Right lobe of liver (tissue), 6 donors: ENCODE data around the gene FKBP15. TPM values are rescaled to one million over a fixed set of nuclear protein-coding genes. Genes with fewer than 3 reads are reported as not detected.
A peak's percentile ranks its signal among the peaks of the same experiment; 100 is the strongest.
"Not testable (repeated sequence)": the region's sequence is repeated elsewhere in the genome, so short reads cannot be mapped to it uniquely, and the experiment has no call there.

Source experiments
- ATAC-seq, 4 donors: fragments of 200-7000 bp; cut with Tn5 transposase; one replicate each; pipeline ENCODE4 v1.9.1; 2020; ENCODE audit warnings: mild to moderate bottlenecking in 4 of 4, moderate library complexity in 4 of 4
- DNase-seq, 3 donors: peaks; one replicate each; pipeline ENCODE4 v3.0.0-alpha.2; 2020
- H3K27ac ChIP-seq, 3 donors: fragments of 200-600 bp; one replicate each; pipeline ENCODE4 v1.8.0; 2022
- H3K27me3 ChIP-seq, 2 donors: fragments of 200-600 bp; one replicate each; pipeline ENCODE4 v1.8.0; 2022
- H3K36me3 ChIP-seq, 4 donors: fragments of 200-600 bp; sonication (generic) in 1 of 4; one replicate each; pipeline versions ENCODE4 v1.5.1 to v1.8.0; 2017 to 2022; ENCODE audit warnings: control low read depth in 1 of 4
- H3K4me1 ChIP-seq, 4 donors: fragments of 200-600 bp; sonication (generic) in 1 of 4; one replicate each; pipeline versions ENCODE4 v1.5.1 to v1.8.0; 2017 to 2022; ENCODE audit warnings: control low read depth in 1 of 4
- H3K4me3 ChIP-seq, 3 donors: fragments of 200-600 bp; one replicate each; pipeline ENCODE4 v1.8.0; 2022
- H3K9me3 ChIP-seq, 4 donors: fragments of 200-600 bp; sonication (generic) in 1 of 4; one replicate each; pipeline versions ENCODE4 v1.5.1 to v1.8.0; 2017 to 2022; ENCODE audit warnings: control low read depth in 1 of 4
- POLR2A ChIP-seq: fragments of 450-650 bp; IDR thresholded peaks from one replicate; pipeline ENCODE4 v1.6.1; 2017; ENCODE audit warnings: antibody characterized with exemption, mild to moderate bottlenecking
- WGBS: methylation state at CpG from one replicate; pipeline ENCODE4 v1.1.6; 2018; ENCODE audit warnings: low coverage, low lambda C conversion rate; ENCODE audit not compliant: insufficient coverage; ENCODE audit errors: missing lambda C conversion rate; 5-methylcytosine and 5-hydroxymethylcytosine counted together
- intact Hi-C, 2 donors: fragments of 100-400 bp; cut with DNase I; formaldehyde crosslinking; loops; one replicate each; pipeline versions ENCODE4 v1.11.2 to v1.14.1; 2022
- total RNA-seq, 6 experiments: library from RNA; depleted of rRNA in 2 of 6; stranded (reverse); fragments of >200 nt in 2 of 6; fragmentation: NEBNext Ultra II Directional in 3 of 6; extraction: Animal tissue kit (Norgen Biotek cat#: 25700) in 3 of 6; gene quantifications; one replicate each; pipeline versions ENCODE4 v1.1.0 to v1.2.4, GENCODE V29; 2016 to 2023
- TF ChIP-seq, protein P1 (sequence below), 4 donors: fragments of 200-600 bp in 3 of 4; fragments of 450-650 bp in 1 of 4; IDR thresholded peaks; one replicate each; pipeline versions ENCODE4 v1.5.1 to v1.8.0; 2016 to 2022; ENCODE audit warnings: antibody characterized with exemption in 4 of 4, mild to moderate bottlenecking in 2 of 4
- donor health status: DM: no; HTN: yes; CAD: no.
- donor health status: DM: no; HTN: no; CAD: no.
- donor health status: DM: no; HTN: no; CAD: no.
- donor health status: DM: no; HTN: yes; CAD: no.
- donor health status: DM: no; HTN: yes; CAD: no.

Gene FKBP15
- total RNA-seq, 6 experiments from 2014 or later, result 11.1 to 17.2 (median 12.8) TPM

DNA sequence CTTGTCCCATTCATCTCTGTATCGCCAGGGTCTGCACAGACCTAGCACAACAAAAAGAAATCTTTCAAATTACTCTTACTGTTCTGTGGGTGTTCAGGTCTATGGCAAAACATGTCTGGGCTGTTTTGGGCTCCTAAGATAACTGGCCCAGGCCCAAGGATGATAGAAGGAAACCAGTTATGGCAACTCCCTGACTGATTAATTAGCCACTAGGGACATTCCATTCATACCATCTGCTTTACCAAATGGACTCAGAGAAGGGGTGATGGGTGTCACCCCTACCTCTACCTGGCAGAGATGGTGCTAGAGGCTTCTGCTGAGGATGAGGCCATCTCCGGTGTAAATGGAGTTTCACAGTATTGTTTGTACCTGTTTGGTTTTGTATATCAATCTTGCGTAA lies 68.4 kb downstream of the FKBP15 start:
- WGBS, result 74% methylated on average over 3 of the region's 3 CpGs
- intact Hi-C loops, result no loop called here

DNA sequence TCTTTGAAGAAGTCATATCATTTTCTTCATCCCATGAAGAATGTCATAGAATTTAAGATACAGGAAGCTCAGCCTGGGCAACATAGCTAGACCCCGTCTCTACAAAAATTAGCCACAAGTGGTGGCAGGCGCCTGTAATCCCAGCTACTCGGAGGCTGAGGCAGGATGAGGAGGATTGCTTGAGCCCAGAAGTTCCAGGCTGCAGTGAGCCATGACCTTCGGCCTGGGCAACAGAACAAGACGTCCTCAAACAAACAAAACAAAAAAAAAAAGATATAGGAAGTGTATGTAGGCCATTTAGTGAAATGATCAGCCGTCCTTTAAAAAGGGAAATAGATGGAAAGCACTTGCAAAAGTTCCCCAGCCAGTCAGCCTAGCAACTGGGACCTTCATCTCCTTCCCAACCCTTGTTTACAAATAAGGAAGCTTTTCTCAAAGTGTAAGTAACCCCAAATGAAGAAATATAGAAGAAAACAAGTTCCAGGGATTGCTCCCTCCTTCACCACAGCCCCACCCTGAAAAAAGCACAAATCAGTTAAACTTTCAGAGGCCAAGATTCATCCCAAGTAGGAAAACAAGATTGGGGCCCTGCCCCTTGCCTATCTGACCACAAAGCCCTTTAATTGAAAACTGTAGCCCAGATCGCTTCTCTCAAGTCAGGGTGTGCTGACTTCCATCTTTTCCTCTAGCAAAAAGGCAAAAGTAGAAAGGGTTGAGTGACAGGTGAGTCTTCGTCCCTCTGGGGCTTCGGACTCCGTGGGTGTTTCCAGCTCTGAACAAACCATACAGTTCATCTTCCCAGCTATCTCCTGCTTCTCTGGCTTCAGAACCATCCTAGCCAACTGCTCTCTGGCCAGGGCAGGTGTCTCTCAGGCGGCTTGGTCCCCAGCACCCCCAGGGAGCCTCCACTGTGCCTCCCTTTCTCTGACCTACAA lies 69.1 kb downstream of the FKBP15 start:
- H3K27me3 ChIP-seq, result no peaks in the 10 kb centered on the region
- H3K9me3 ChIP-seq, result no peaks in the 10 kb centered on the region
- intact Hi-C loops, result no loop called here
- WGBS, result 9% methylated on average over 6 of the region's 11 CpGs
- TF ChIP-seq, protein P1, sequence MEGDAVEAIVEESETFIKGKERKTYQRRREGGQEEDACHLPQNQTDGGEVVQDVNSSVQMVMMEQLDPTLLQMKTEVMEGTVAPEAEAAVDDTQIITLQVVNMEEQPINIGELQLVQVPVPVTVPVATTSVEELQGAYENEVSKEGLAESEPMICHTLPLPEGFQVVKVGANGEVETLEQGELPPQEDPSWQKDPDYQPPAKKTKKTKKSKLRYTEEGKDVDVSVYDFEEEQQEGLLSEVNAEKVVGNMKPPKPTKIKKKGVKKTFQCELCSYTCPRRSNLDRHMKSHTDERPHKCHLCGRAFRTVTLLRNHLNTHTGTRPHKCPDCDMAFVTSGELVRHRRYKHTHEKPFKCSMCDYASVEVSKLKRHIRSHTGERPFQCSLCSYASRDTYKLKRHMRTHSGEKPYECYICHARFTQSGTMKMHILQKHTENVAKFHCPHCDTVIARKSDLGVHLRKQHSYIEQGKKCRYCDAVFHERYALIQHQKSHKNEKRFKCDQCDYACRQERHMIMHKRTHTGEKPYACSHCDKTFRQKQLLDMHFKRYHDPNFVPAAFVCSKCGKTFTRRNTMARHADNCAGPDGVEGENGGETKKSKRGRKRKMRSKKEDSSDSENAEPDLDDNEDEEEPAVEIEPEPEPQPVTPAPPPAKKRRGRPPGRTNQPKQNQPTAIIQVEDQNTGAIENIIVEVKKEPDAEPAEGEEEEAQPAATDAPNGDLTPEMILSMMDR (IDR thresholded peaks at IDR 0.05), result no peak
- TF ChIP-seq POLR2A, result no peak
- peak; percentile 4 to 54 (median 41) for ATAC-seq
- H3K27ac ChIP-seq, result peak overlapping the region; percentile 77 to 85 (median 81)
- DNase-seq, result peak in 1 of 3 donors; percentile 60
- no peaks in the 10 kb centered on the region for H3K36me3 ChIP-seq
- peak overlapping the region; percentile 80 to 99 (median 98) for H3K4me3 ChIP-seq
- H3K4me1 ChIP-seq, result peaks cover 0 to 38% (median 9%) of the 10 kb centered on the region in 4 donors

More for the DNA sequence above, 68.4 kb downstream of the FKBP15 start:
- Histone ChIP-seq H3K9me3 (no peaks in the 10 kb centered on the region), H3K27me3 (no peaks in the 10 kb centered on the region), H3K4me1 (peaks cover 0 to 37% (median 9%) of the 10 kb centered on the region in 4 donors), H3K27ac (peak overlapping the region in 2 of 3 donors; percentile 24 to 37), H3K4me3 (peak overlapping the region in 1 of 3 donors; percentile 98), H3K36me3 (no peaks in the 10 kb centered on the region)
- DNase-seq (no peak), ATAC-seq (no peak)
- TF ChIP-seq, protein P1 (IDR thresholded peaks at IDR 0.05), result no peak
- TF ChIP-seq POLR2A, result no peak

DNA sequence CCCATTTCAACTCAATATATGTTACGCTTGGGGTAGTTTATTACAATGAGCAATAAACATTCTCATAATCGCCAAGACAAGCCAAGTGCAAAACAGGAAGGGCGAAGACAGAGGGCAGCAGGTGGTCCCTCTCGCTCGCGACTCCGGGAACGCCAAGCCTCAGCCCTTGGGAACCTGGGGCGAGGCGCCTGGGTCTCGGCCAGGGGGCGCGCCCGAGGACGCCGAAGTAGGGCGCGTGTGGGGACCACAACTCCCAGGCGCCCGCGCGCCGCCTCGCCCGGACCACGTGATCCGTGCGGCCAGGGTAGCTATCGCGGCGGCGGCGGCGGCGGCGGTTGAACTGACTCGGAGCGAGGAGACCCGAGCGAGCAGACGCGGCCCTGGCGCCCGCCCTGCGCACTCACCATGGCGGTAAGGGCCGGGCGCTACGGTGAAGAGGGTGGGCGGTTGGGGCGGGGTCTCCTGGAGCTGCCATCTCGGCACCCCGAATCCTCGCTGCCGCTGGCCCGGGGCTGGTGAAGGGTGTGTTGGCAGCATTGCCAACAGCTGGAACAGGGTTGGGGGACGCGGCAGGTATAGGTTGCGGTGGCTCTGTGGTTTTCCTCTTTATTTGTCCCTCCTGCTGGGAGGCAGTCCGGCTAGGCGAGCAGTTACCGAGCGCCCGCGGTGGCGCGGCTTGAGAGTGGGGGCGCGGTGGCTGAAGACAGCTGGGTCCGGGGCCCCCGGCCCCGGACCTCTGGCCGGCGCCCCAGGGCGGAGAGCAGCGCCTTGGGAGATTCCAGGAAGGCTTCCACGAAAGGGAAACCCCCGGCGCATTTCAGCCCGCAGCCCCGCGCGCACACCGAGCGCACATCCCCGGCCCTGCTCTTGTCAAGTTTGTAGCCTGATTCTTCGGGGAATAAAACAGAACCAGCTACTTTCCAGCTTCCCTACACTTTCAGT lies 70.1 kb downstream of the FKBP15 start, which contains the start of gene SLC31A2:
Gene SLC31A2, plus strand, starts transcription at position 338 of the 942 bp plus-strand sequence. Its CDS starts 68 bp downstream, at position 406.
- peak within 1 kb of the TSS; percentile 77 to 85 (median 81) for H3K27ac ChIP-seq
- 5% methylated on average over 8 of the region's 87 CpGs for WGBS
- DNase-seq (peak; percentile 91 to 94 (median 93)), ATAC-seq (peak; percentile 91 to 93 (median 92))
- H3K36me3 ChIP-seq, result no peaks in the 10 kb centered on the region
- H3K4me1 ChIP-seq, result peaks cover 0 to 38% (median 9%) of the 10 kb centered on the region in 4 donors
- H3K4me3 ChIP-seq, result peak within 1 kb of the TSS; percentile 80 to 99 (median 98)
- TF ChIP-seq, protein P1 (IDR thresholded peaks at IDR 0.05), result peak; percentile 31 to 42 (median 34)
- TF ChIP-seq POLR2A, result peak; percentile 90
- H3K9me3 ChIP-seq, result no peaks in the 10 kb centered on the region
- H3K27me3 ChIP-seq, result no peaks in the 10 kb centered on the region
- intact Hi-C loops, result no loop called here

DNA sequence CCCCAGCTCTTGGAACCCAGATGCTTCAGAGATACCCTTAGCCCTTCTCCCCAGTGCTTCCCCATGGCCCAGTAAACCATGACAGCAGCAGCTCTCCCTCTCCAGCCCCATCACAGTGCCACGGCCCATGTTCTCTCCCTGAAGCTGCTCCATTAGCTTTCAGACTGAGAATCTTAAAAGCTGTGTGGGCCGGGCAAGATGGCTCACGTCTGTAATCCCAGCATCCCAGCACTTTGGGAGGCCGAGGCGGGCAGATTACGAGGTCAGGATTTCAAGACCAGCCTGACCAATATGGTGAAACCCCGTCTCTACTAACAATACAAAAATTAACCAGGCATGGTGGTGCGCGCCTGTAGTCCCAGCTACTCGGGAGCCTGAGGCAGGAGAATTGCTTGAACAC lies 71.5 kb downstream of the FKBP15 start:
- H3K36me3 ChIP-seq, H3K9me3 ChIP-seq, H3K4me3 ChIP-seq, DNase-seq, H3K27ac ChIP-seq, H3K27me3 ChIP-seq, ATAC-seq, intact Hi-C loops: not testable (repeated sequence)
- peaks cover 0 to 35% (median 9%) of the 10 kb centered on the region in 4 donors for H3K4me1 ChIP-seq
- 95% methylated on average over 6 of the region's 10 CpGs for WGBS
